ENCODE measurements around the gene IL37. TPM values are rescaled to one million over a fixed set of nuclear protein-coding genes. Genes with fewer than 3 reads are reported as not detected.
A peak's percentile ranks its signal among the peaks of the same experiment; 100 is the strongest.
"Not testable (repeated sequence)": the region's sequence is repeated elsewhere in the genome, so short reads cannot be mapped to it uniquely, and the experiment has no call there.

The IL37 gene
- total RNA-seq, 1 experiment from 2014 or later, result not detected

DNA sequence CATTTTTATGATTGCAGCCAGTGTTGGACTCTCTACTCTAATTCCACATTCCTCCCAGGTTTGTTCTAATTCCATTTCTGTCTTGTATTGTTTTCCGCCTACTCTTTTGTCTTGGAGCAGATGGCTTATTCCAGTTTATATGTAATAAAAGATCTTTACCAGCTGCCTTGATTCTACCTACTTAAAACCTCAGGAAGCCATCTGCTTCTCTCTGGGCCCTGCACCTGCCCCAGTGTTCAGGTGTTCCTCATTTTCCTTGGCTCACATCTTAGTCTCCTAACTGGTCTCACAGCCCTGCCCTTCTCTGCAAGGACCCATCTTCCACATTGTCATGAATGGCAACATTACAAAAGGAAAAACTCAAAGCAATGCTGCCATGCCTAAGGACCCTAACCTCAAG, 21.0 kb upstream of the IL37 start:
- DNase-seq (ENCODE audit: low spot score), result no peak

DNA sequence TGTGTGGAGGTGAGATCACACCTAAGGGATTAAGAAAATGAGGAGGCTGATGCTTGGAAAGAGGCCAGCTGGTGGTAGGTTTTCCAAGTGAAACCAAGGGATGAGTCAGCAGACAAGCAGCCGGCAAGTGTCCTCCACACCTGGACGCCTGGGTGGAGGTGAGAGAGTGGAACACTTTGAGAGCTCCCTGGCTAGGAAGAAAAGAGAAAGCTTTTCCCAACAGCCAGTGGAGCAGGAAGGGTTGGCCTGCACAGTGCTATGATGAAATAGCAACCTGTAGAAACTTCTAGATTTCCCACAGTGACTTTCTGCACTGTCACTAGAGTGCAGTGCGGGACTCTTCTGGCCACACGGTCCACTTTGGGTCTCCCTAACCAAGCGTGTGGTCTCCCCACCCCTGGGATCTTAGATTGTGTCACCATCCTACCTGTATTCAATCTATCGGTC, 19.6 kb upstream of the IL37 start:
- DNase-seq (ENCODE audit: low spot score), result peak; percentile 81

DNA sequence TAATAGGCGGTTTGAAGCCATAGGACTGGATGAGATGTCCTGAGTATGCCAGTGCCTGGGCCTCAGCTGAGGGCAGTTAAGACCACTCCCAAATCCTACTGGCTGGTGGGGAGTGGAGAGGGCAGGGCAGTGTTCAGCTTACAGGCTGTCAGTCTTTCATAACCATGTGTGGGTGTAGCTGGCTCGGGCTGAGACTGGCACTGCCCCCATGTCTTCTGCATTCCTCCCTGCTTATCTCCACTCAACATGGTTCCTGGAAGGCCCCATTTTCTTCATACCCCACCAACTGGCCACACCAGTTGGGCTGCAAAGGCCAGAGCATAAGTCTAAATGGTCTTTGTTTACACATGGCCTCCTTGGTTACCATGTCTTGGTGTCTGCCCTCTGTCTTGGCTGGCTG, 17.2 kb upstream of the IL37 start:
- DNase-seq (ENCODE audit: low spot score), result peak; percentile 18

DNA sequence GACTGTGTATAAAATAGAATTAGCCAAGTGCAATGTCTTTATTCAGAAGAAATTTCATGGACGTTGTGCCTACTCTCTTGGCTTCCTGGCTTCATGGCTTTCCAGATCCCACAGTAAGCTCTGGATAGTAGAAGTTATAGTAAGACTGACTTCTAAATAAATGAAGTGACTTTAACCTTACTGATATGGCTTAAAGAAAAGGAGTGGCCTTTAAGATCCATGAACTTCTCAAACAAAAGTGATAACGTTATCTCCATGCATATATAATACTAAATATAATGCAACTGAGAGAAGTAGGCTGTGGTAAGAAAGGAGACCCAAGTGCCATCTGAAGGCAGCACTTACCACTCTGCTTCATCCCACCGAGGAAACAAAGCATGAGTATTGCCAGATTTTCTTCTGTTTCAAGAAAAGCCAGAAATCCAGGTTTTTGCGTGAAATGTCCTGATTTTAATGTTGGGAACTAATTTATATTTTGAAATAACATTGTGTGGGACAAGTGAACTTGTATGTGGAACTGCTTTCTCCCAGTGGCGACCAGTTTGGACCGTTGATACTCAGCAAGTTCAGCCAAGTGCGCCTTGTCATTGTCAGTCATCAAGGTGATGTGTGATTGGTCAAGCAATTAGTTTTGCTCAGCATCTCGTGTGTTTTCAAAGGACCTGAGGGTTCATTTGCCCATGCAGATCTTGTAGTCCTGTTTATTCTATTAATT, 13.9 kb upstream of the IL37 start:
- DNase-seq (ENCODE audit: low spot score), result no peak

DNA sequence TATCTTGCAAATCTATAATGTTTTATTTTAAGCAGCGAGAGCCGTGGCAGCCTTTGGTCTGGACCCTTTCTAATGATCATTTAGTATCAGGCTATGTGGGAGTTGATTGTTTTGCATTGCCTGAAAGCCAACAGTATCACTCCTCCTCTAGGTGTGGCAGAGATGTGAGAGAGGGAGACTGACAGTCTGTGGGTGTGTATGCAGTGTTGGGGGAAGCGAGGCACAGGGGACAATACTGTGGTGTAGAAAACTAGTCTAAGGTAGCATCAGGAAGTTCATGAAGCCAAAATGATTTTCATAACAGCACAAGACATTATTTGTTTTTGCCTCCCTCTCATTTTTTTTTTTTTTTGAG, 13.4 kb upstream of the IL37 start:
- no peak for DNase-seq (ENCODE audit: low spot score)

DNA sequence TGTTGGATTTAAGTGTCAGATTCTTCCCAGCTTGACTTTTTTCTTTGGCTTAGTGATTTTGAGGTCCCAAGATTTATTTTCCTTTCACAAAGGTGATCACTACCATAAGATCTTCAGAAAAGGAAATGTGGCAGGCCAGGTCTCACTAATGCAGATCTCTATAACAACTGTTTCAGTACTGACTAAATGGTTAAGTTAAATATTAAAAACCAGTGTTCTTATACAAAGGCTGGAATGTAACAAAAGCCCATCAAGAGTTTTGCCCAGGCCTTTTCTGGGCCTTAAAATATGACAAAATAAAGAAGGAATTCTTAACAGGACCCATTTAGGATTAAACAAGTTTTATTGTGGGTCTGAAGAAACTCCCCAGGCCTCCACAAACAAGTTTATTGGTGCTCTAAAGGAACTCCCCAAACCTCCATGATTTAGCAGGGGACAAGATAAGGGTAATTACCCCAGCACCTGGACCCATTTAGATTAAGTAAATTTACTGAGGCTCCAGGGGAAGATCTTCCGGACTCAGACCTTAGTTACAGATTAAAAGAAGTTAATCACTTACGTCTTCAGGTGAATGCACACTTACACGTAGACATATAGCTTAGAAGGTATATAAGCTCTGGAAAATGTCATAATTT, 9.4 kb upstream of the IL37 start:
- DNase-seq (ENCODE audit: low spot score), result not testable (repeated sequence)

DNA sequence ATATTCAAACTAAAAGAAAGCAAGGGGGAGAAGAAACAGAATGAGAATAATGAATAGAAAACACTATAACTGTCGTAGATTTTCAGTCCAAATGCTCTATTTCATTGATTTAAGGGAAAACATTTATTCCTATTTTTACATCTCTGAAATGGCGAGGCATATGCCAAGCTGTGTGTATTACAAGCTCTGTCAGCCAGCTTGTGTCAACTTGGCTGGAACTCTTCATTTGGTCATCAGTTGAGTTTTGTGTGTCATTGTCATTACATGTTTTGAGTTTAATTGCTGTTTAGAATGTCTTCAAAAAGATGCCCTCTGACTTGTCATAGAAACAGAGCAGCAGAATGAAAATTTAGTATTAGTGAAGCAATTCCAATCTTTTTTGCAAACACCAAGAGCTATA, 8.1 kb upstream of the IL37 start:
- DNase-seq (ENCODE audit: low spot score), result no peak

DNA sequence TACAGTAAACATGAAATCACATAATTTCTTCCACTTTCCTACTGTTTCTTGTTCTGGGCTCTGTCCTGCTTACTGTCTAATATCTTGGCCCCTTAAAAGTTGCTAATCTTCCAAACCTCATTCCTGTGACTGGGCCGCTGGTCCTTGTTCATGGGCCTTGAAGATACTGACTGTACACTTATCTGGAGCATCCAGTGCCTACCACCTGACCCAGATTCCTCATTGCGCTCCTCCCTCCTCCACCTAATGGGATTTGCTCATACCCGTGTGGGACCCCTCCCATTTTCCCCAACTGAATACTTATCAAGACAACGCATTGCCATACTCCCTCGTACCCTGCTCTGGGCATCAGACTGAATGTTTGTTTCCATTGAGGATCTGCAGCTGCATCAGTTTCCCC, 6.1 kb upstream of the IL37 start:
- DNase-seq (ENCODE audit: low spot score), result no peak

DNA sequence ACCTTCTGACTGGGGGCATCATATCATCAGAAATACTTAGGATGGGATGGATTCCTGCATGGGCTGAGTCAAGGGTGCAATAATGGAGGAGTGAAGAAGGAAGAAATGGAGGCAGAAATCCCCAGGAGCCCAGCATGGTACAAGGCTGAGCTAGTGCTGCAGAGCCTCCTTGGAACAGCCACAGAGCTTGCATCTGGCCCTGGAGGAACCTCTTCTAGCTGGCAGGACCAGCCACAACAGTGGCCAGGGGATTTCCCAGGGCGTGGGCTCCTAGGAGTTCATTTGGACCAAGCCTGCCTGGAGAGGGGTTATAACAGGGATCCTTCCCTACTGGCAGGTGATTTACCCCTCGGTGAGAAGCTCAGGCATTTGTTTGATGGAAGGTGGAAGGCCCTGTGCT, 4.7 kb upstream of the IL37 start:
- DNase-seq (ENCODE audit: low spot score), result no peak

DNA sequence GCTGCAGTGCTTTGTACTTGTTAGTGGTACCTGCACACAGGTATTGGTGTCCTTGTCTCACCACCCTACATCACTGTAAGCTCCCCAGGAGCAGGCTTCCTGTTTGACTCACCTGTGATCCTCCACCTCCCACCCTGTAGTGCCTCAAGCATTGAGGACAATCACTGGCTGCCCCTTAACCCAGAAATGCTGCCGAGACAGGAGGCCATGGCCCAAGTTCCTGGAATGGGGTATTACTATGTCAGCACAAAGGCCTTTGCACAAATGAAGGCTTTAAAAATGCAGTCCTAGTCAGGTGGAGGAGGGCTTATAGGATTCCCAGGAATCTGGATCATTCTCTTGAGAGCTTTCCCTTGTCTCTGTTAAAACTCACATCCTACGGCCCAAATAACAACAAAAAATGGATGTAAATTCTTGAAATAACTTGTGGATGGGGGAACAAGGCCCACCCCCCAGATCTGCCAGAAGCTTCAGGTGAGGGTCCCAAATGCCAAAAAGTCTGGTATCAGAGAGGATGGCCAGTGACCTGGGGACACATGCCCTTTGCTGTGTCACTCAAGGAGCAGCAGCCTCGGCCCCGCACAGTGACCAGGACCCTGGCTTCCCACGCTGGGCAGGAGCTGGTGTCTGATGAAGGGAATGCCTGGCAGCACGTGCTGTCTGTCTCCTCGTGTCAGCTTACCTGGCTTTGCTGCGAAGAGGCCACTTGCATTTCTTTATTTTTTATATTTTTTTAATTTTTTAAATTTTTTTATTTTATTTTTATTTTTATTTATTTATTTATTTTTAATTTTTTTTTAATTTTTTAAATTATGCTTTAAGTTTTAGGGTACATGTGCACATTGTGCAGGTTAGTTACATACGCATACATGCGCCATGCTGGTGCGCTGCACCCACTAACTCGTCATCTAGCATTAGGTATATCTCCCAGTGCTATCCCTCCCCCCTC, 3.7 kb upstream of the IL37 start:
- DNase-seq (ENCODE audit: low spot score), result no peak

DNA sequence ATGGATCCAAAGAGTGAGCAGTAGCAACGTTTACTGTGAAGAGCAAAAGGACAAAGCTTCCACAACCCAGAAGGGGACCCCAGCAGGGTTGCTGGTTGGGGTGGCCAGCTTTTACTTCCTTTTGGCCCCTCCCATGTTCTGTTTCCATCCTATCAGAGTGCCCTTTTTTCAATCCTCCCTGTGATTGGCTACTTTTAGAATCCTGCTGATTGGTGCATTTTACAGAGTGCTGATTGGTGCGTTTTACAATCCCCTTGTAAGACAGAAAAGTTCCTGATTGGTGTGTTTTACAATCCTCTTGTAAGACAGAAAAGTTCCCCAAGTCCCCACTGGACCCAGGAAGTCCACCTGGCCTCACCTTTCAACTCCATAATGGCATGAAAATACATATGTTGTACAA, 2.4 kb upstream of the IL37 start:
- not testable (repeated sequence) for DNase-seq (ENCODE audit: low spot score)

DNA sequence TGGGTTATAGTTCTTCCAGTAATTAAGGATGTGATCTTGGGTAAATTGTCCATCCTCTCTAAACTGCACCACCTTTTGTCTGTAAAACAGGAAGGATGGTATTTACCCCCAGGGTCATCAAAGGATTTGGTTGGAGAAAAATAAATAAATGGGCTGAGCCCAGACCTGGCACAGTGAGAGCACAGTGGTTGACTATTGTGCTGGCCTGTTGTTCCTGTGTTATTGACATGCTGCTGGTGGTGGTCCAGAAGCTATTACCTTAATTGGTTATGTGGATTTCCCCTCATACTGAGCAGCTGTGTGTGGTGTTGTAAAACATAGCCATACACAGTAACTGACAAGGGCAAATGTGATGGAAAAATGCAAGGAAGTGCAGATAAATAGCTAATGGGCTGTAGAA, 746 bp upstream of the IL37 start:
- DNase-seq (ENCODE audit: low spot score), result no peak

DNA sequence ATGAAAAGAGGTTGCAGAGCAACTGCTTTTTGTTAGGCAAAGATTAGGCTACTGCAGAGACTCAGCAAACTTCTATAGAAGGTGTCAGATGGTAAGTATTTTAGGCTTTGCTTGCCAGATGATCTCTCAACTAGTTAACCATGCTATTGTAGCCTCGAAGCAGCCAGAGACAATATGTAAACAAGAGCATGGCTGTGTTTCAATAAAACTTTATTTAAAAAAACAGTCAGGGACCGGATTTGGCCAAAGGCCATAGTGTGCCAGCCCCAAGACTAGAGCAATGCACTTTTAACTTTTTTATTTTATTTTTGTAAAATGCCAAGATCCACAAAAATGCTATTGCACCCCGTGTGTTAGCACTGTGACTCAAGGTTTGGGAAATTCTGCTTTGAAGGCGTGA, 1.4 kb downstream of the IL37 start:
- no peak for DNase-seq (ENCODE audit: low spot score)

DNA sequence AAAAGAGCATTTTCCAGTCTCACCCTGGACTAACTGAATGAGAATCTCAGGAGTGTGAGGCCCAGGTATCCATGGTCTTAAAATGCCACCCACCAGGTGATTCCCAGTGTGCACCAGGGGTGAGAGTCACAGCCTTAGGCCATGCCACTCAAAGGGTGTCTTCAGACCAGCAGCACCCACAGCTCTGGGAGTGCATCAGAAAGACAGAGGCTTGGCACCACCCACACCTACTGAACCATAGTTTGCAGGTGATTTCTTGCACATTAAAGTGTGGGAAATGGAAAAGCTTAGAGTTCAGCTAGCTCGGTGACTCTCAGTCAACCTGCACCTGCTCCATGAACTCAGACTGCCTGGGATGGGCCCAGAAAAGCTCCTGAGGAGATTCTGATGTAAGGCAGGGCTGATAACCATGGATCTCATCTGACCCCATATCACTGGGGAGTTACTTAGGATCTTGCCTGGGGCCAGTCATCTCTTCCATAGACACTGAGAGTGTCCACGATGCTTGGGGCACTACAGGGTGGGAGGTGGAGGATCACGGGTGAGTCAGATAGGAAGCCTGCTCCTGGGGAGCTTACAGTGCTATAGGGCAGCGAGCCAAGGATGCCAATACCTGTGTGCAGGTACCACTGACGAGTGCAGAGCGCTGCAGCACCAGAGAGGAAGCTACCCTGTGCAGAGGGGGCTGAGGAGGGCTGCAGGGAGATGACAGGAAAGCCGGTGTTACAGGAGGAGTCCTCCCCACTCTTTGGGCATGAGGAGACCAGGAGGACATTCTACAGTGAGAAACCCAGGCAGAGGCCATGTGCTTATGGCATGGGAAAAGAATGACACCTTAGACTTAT, 4.6 kb downstream of the IL37 start:
- DNase-seq (ENCODE audit: low spot score), result no peak

DNA sequence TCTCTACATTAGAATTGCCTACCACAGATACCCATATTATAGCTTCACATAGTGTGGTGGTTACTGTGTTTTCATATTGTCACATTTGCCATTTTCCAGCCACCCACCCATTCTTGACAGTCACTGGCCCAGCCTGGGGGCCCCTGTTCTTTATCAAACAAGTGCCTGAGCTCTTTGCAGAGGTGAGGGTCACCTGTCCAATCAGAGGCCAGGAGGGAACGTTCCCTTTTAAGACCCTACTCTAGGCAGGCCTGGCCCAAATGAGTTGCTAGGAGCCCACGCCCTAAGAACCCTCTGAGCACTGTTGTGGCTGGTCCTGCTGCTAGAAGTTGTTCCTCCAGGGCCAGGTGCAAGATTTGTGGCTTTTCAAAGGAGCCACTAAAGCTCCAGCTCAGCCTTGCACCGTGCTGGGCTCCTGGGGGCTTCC, 5.2 kb downstream of the IL37 start:
- DNase-seq (ENCODE audit: low spot score), result no peak

DNA sequence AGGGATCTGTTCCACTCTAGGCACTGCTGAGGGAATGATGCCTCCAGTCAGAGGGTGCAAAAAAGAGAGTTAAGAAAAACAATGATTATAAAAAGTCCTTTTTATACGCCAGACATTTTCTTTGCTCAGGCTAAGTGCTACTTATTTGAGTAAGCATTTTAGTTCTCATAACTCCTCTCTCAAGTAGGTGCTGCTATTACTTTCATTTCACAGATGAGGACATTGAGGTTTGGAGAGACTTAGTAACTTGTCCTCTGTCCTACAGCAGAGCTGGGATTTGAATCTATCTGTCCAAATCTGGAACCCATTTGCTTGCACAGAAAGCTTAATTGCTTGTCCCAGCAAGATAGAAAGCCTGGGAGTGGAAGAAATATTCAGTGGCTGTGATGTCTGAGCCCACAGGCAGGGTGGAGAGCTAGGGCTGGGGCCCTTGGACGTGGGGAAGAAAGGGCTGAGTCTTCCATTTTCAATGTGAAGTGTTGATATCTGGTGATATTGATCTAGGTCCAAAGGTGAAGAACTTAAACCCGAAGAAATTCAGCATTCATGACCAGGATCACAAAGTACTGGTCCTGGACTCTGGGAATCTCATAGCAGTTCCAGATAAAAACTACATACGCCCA, 5.8 kb downstream of the IL37 start:
- no peak for DNase-seq (ENCODE audit: low spot score)

DNA sequence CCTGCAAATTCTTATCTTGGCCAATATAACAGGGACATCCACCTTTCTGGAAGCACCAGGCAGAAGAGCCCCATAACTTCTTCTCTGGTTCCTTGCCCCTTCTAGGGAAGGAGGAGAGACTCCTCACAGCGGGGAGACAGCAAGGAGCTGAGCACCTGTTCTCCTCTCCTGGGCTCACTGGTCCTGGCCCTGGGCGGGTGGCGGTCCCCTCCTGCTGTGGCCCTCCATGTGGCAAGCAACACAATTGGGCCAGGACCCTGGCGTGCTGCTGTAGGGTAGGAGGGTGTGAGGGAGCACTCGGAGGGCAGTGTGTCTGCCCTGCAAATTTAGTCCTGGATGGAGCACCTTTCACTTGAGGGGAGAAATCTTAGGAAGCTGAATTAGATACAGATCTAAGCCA, 6.9 kb downstream of the IL37 start:
- no peak for DNase-seq (ENCODE audit: low spot score)

DNA sequence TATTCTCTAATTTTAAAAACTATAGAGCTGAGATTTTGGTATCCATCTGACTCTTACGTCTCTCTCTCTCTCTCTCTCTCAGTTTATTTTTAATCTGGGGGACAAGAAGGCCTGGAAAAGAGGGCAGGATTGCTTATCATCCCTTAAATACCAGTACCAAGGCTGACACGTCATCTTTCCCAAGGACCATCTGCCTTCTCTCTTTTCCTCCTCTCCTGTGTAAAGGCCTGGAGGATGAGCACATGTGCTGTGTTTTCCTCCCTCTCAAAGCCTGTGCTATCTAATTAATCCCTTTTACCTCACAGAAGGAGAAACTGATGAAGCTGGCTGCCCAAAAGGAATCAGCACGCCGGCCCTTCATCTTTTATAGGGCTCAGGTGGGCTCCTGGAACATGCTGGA, 7.3 kb downstream of the IL37 start:
- no peak for DNase-seq (ENCODE audit: low spot score)

DNA sequence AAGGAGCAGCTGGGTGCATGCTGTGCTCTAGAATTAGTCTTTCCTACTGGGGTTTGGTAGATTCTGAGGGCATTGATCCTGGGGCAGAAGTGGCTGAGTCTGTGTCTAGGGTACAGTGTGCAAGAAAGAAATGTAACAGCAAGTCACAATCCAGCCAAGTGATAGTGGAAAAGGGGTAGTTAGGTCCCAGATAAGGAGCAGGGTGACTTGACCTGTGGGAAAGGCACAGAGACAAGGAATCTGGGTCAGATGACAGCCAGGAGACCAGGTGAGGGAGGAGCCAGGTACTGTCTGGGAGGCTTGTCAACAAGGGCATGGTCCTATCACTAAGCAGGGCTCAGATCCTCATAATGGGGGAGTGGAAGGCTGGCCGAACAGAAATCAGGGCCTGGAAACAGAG, 8.1 kb downstream of the IL37 start:
- DNase-seq (ENCODE audit: low spot score), result no peak

DNA sequence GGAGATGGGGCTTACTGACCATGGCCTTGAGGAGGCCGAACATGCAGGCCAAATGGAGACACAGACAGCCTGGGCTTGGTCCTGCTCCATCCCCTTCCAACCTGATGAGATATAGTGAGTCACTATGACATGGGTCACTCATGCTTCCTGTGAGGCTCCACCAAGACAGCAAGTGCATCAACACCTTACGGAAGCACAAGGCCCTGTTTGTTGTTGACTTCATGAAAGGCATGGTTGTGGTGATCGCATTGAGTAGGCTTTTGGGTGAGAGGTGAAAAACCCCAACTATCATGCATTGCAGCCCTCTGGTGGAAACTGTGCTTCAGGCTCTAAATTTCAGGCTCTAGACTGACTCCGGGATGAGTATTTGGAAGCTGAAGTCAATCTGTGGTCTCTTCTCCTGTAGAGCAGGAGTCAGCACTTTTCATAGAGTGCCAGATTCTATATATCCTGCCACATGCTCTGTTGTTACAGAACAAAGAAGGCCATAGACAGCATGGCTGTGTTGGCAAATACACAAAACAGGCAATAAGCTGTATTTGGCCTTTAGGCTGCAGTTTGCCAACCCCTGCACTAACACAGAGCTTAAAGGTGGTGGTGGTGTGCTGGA, 10.1 kb downstream of the IL37 start:
- DNase-seq (ENCODE audit: low spot score), result no peak

DNA sequence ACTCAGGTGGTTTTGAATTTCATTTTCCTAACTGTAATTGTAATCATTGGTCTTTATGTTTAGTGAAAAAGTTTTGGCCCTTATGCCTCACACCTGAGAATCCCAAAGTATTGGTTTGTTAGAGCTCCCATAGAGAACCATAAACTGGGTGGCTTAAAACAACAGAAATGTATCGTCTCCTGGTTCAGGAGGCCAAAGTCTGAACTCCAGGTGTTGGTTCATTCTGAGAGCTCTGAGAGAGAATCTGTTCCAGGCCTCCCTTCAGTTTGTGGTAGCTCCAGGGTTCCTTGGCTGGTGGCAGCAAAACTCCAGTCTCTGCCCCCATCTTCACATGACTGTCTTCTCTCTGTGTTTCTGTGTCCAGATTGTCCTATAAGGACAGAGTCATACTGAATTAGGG, 11.0 kb downstream of the IL37 start:
- no peak for DNase-seq (ENCODE audit: low spot score)

Data from HT-29 (cell line).